PC-3 (cell line): ENCODE results near the gene GAS2L1.

Experiments used
- EZH2 ChIP-seq: fragments of 300-600 bp; sonication (generic); IDR thresholded peaks from one replicate; pipeline ENCODE4 v1.6.1; 2017; ENCODE audit warnings: antibody characterized with exemption, mild to moderate bottlenecking, low read length; ENCODE audit not compliant: unreplicated experiment
- TF ChIP-seq, protein P1 (sequence below): fragments of 300-600 bp; sonication (generic); conservative IDR thresholded peaks from 2 replicates; pipeline ENCODE4 v1.5.1; 2017; ENCODE audit warnings: antibody characterized with exemption, low read depth, mild to moderate bottlenecking, low read length

DNA sequence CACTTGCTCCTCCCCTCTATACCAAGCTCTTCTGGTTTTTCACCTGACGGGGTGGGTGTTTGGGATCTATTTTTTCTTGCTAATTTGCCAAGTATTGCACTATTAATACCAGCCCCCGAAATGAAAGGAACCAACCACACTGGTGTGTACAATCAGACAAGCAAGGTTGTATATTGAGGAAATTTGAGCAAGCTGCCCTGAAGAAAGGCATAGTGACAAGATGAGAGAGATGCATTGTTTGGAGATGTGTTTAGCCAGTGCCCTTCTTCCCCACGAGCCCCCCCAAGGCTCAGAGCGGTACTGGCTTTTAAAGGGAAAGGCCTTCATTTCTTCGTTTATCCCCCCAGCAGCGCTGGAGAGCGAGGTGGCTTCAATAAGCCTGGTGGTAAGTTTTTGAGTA is 15.2 kb upstream of the GAS2L1 start:
- TF ChIP-seq, protein P1, sequence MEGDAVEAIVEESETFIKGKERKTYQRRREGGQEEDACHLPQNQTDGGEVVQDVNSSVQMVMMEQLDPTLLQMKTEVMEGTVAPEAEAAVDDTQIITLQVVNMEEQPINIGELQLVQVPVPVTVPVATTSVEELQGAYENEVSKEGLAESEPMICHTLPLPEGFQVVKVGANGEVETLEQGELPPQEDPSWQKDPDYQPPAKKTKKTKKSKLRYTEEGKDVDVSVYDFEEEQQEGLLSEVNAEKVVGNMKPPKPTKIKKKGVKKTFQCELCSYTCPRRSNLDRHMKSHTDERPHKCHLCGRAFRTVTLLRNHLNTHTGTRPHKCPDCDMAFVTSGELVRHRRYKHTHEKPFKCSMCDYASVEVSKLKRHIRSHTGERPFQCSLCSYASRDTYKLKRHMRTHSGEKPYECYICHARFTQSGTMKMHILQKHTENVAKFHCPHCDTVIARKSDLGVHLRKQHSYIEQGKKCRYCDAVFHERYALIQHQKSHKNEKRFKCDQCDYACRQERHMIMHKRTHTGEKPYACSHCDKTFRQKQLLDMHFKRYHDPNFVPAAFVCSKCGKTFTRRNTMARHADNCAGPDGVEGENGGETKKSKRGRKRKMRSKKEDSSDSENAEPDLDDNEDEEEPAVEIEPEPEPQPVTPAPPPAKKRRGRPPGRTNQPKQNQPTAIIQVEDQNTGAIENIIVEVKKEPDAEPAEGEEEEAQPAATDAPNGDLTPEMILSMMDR = no peak
- no peak for TF ChIP-seq EZH2
